ENCODE data around the gene SPATA31E1.

- no peak for TF ChIP-seq POLR2A (IDR thresholded peaks at IDR 0.05)
- no peak for TF ChIP-seq CTCF (IDR thresholded peaks at IDR 0.05)
Observed at GRCh38 chr9:87850391-87850790, 32.3 kb upstream of the SPATA31E1 start.

Measured in lower leg skin (tissue), 3 donors.